GM12891 (cell line): ENCODE results near the gene NAT10.

Experiments
- POLR2A ChIP-seq: IDR thresholded peaks from 2 replicates; pipeline ENCODE4 v1.6.1; 2011; ENCODE audit warnings: low read depth, low read length, control low read depth
- POLR2AphosphoS5 ChIP-seq: IDR thresholded peaks from 2 replicates; pipeline ENCODE4 v1.6.1; 2011; ENCODE audit warnings: low read depth, low read length, control low read depth
- TAF1 ChIP-seq: IDR thresholded peaks from 2 replicates; pipeline ENCODE4 v1.6.1; 2011; ENCODE audit warnings: low read depth, low read length, control low read depth

- TF ChIP-seq POLR2A (no peak), TAF1 (no peak), POLR2AphosphoS5 (no peak)
These were observed 19.6 kb downstream of the NAT10 start for GRCh38 chr11:34124885-34125668.
